HG02610 (cell line): ENCODE measurements around the gene KLF17.
"Not testable (repeated sequence)": the region's sequence is repeated elsewhere in the genome, so short reads cannot be mapped to it uniquely, and the experiment has no call there.

Experiments used
- ATAC-seq: cut with Tn5 transposase; IDR thresholded peaks from one replicate; pipeline ENCODE4 v1.9.1; 2021; ENCODE audit warnings: mild to moderate bottlenecking, moderate library complexity; ENCODE audit not compliant: unreplicated experiment

Gene KLF17

DNA sequence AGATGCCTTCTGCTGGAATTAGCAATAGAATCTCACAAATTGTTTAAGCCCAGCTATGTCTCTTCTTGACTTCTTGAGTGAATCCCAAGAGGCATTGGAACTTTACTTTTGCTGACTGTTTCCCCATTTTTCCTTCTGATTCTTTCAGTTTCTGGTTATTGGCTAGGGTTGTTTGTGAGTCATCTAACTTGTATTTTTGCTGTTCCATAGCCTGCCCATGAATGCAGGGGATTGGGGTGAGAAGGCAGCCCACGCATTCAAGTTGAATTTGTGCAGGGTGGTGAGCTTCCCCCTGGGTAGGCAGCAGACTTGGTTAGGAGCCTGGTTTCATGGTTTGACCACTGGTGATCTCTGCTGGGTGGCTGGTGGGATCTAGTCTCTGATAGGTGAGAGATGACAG lies 10.4 kb upstream of the KLF17 start:
- no peak for ATAC-seq

DNA sequence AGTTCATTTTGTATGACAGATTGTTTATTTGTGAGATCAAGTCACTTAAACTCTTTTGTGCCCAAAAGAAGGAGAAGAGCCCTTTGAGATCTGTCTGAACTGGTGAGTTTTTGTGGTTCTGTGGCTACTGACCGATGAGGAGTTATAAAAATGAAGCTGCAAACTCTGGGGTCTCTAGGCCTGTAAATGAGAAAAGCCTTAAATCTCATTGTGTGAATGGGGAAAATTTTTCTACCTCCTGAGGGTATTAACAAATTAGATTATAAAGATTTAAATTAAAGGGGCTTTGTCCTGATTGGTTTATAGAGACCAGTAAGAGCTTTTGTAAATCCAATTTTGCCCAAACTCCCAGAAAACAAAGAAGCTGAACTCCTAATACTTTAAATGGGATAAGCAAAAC lies 9.7 kb upstream of the KLF17 start:
- ATAC-seq: no peak

DNA sequence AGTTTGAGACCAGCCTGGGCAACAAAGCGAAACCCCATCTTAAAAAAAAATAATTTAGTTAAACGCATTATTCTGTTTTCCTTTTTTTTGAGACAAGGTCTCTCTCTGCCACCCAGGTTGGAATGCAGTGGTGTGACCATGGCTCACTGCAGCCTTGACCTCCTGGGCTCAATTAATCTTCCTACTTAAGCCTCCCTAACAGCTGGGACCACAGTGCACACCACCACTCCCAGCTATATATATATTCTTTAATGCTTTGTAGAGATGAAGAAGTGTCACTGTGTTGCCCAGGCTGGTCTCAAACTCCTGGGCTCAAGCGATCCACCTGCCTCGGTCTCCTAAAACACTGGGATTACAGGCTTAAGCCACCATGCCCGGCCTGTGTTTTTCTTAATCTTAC lies 7.7 kb upstream of the KLF17 start:
- ATAC-seq: no peak

DNA sequence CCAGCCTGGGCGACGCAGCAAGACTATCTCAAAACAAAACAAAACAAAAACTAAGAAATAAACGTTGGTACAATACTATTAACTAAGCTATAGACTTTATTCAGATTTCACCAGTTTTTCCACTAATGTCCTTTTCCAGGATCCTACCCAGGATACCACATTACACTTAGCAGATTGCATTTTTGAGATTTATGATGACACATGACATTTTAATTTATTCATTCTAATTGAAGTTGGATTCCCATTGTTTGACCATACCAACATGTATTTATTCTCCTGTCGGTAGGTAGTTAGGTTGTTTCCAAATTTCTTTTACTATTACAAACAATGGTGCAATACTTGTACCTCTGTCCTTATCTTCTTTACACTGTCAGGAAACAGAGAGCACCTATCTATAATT lies 6.8 kb upstream of the KLF17 start:
- no peak for ATAC-seq

DNA sequence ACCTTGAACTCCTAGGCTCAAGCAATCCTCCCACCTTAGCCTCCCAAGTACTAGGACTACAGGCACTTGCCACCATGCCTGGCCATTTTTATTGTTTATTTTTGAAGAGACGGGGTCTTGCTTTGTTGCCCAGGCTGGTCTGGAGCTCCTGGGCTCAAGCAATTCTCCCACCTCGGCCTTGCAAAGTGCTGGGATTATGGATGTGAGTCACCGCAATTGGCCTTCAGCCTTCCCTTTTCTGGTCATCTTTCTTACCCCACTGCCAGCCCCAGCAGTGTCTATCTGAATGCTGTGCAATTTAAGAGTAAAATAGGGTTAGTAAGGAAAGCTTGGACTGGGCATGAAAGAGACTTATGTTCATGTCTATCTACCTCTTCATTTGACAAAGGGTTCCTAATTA lies 6.1 kb upstream of the KLF17 start:
- ATAC-seq: no peak

- ATAC-seq: no peak
These were observed 5.5 kb upstream of the KLF17 start for GRCh38 chr1:44113095-44113609.

GRCh38 chr1:44114098-44114497 lies 4.5 kb upstream of the KLF17 start:
- no peak for ATAC-seq

DNA sequence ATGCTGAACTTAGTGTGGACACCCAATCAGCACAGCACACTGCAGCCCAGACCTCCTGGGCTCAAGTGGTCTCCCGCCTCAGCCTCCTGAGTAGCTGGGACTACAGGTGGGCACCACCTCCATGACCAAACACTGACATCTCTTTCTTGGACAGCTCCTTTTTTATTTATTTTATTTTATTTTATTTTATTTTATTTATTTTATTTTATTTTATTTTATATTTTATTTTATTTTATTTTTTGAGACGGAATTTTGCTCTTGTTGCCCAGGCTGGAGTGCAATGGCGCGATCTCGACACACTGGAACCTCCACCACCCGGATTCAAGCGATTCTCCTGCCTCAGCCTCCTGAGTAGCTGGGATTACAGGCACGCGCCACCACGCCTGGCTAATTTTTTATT lies 1.3 kb upstream of the KLF17 start:
- ATAC-seq: not testable (repeated sequence)

DNA sequence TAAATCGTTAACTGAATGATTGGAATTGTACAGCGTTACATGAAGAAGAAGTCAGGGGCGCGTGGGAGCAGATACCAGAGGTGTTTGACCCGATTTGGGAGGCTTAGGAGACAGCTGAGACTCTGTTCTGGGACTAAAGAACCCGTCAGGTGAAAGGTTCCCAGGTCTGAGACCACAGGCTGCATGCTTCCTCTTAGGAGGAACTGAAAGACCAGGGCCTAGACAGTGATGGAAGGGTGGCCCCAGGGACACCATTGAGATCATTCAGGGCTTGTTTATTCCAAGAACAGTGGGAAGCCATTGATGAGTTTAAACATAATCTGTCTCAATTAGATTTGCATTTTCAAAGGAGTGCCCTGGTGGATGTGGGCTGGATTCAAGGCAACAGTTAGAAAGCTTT lies 904 bp downstream of the KLF17 start:
- ATAC-seq: no peak

GRCh38 chr1:44120398-44120949 lies 1.9 kb downstream of the KLF17 start:
- ATAC-seq: no peak

GRCh38 chr1:44129616-44130500 lies 11.2 kb downstream of the KLF17 start:
- ATAC-seq: no peak

- ATAC-seq: no peak
These were observed 12.8 kb downstream of the KLF17 start for GRCh38 chr1:44131411-44131810.

GRCh38 chr1:44134071-44134920 lies 15.7 kb downstream of the KLF17 start:
- no peak for ATAC-seq

- ATAC-seq: no peak
These were observed 17.3 kb downstream of the KLF17 start for GRCh38 chr1:44135886-44136285.

DNA sequence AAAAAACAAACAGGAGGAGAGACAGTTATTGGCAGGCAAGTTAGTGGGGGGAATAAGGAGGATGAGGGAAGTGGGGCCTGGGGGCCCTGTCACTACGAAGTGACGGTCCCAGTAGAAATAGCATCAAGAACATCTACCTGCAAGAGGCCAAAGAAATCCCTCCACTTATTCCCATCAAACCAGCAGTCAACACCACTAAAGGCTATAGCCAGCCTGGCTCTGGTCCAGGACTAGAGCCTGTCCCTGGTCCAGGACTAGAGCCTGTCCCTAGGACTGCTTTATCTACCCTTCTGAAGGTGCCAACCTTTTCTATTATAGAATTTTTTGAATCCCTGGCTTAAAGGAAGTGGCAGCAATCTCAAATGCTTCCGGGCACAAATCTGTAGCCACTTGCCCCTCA lies 19.6 kb downstream of the KLF17 start:
- no peak for ATAC-seq

- ATAC-seq: not testable (repeated sequence)
These were observed 20.9 kb downstream of the KLF17 start for GRCh38 chr1:44139565-44139964.

DNA sequence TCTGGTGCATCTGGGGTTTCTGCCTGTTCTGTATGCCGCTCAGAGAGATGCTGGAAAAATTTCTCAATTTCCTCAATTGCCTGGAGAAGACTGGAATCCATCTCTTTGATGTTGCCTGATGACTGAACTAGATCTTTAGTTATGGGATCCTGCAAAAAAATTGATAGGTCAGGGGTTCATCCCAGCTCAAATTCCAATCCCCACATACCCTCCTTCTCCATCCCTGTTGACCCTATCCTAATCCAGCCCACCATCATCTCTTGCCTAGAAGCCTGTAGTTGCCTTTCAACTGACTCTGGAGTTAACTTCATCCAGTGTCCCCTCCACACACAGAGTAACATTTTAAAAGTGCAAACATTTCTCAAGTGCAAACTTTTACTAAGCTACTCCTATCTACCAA lies 22.9 kb downstream of the KLF17 start, which contains the start of gene KLF18:
KLF18 (minus strand) TSS at position 101 of the 400 bp plus-strand sequence; CDS start at position 101, 0 bp downstream.
- ATAC-seq: no peak

- ATAC-seq: no peak
These were observed 26.5 kb downstream of the KLF17 start for GRCh38 chr1:44144962-44145756.

DNA sequence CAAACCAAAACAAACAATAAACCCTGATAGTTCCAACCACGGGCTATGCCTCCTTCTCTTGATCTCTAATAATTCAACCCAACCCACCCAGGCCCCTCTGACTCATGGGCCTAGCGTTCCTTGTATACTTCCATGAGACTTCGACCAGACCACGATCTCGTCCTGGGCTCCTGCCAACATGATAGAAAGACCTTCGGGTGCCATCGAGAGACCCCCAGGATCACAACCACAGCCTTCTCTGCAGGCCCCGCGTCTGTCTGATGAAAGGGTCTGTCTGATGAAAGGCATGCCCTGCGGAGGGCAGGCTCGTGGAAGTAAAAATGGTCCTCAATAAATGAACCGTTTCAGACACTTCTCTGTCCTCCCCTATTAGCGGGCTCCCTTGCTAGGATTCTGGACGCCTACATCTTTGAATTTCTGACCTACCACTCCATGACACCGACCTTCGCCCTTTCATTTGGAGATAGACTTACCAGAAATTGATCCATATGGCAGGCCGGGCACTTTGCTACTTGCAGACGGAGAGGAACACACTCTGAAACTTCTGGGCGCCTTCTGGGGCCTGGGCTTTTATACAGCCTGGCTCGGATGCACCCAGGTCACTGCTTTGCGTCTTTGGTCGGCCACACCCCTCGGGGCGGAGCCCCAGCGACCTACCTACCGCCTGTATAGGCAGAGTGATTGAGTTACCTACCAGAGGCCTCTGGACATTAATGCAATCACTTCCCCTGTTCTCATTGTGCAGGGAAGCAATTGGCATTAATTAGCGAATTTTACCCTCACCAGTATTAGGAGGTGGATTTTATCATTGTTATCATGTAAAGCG lies 28.1 kb downstream of the KLF17 start:
- no peak for ATAC-seq

GRCh38 chr1:44147582-44147981 lies 29.0 kb downstream of the KLF17 start:
- ATAC-seq: no peak
